HepG2 (cell line): ENCODE results near the gene NDUFS5. TPM values are rescaled to one million over a fixed set of nuclear protein-coding genes. Genes with fewer than 3 reads are reported as not detected.

Source experiments
- ATAC-seq: fragments of 200-7000 bp; cut with Tn5 transposase; 3 replicates; pipeline ENCODE4 v1.9.1; 2020; ENCODE audit warnings: mild to moderate bottlenecking, moderate library complexity
- BruUV-seq: library from RNA; stranded (reverse); fragments of 400-500 nt; replicated peaks from 2 replicates; lab custom pipeline; 2021; lab: Mats Ljungman, UMichigan
- CTCF ChIA-PET: fragments of 300-600 bp; formaldehyde crosslinking; extraction: SDS; loops from one replicate; lab custom pipeline; 2021; ENCODE audit warnings: low total read pairs, inconsistent platforms, low intra/inter-chr PET ratio; lab: Yijun Ruan, JAX
- POLR2A ChIA-PET: fragments of 350-600 bp; sonication (Branson Sonifier 250); formaldehyde crosslinking; loops from one replicate; lab custom pipeline; 2020; ENCODE audit warnings: antibody characterized with exemption, inconsistent platforms; lab: Yijun Ruan, JAX
- DNase-seq: peaks from one replicate; pipeline ENCODE4 v3.0.0-alpha.2; 2015; ENCODE audit warnings: low spot score
- FAIRE-seq: peaks from 3 replicates; lab custom pipeline; 2011; peaks lifted over from hg19 to GRCh38; lab: Jason Lieb, UNC
- H2AFZ ChIP-seq: one replicate; pipeline ENCODE4 v1.6.1; 2011; ENCODE audit warnings: low read length, inconsistent platforms
- H3K27ac ChIP-seq: fragments of 300-600 bp; 3 replicates; pipeline ENCODE4 v1.8.0; 2011; ENCODE audit warnings: mixed run types, mild to moderate bottlenecking, mixed read lengths, low read length, inconsistent platforms; ENCODE audit not compliant: insufficient read depth; ENCODE audit errors: extremely low read length
- H3K27me3 ChIP-seq, 2 experiments: fragments of 200-600 bp in 1 of 2; 2 replicates in 1 of 2; 3 replicates in 1 of 2; pipeline versions ENCODE4 v1.6.0 to v1.8.0; 2011; ENCODE audit warnings: low read length in 2 of 2, mild to moderate bottlenecking in 2 of 2, moderate library complexity in 2 of 2, inconsistent platforms in 1 of 2; ENCODE audit not compliant: insufficient read depth in 2 of 2, control insufficient read depth in 1 of 2
- H3K36me3 ChIP-seq, 2 experiments: fragments of 200-600 bp in 1 of 2; replicated peaks in 1 of 2; 2 replicates in 1 of 2; 3 replicates in 1 of 2; pipeline versions ENCODE4 v1.5.1 to v1.8.0; 2011; ENCODE audit warnings: low read length in 2 of 2, inconsistent platforms in 1 of 2; ENCODE audit not compliant: insufficient read depth in 2 of 2, control insufficient read depth in 1 of 2
- H3K4me1 ChIP-seq: 2 replicates; pipeline ENCODE4 v1.5.1; 2012; ENCODE audit warnings: low read length, inconsistent platforms; ENCODE audit not compliant: insufficient read depth
- H3K4me2 ChIP-seq: 2 replicates; pipeline ENCODE4 v1.6.0; 2011; ENCODE audit warnings: low read depth, low read length, inconsistent platforms
- H3K4me3 ChIP-seq, 3 experiments: fragments of 200-600 bp in 1 of 3; sonication (generic), shearing (Covaris generic) in 1 of 3; replicated peaks in 1 of 3; 2 replicates each; pipeline ENCODE4 v1.5.1; 2011 to 2016; ENCODE audit warnings: low read length in 3 of 3, inconsistent platforms in 2 of 3, low read depth in 2 of 3, mild to moderate bottlenecking in 2 of 3, control low read depth in 1 of 3, mixed read lengths in 1 of 3; ENCODE audit not compliant: insufficient read depth in 1 of 3
- H3K79me2 ChIP-seq: one replicate; pipeline ENCODE4 v1.6.1; 2011; ENCODE audit warnings: low read length, inconsistent platforms; ENCODE audit not compliant: insufficient read depth
- H3K9ac ChIP-seq: 2 replicates; pipeline ENCODE4 v1.6.0; 2011; ENCODE audit warnings: mild to moderate bottlenecking, low read depth, low read length, inconsistent platforms; ENCODE audit not compliant: insufficient read depth
- H3K9me3 ChIP-seq: 2 replicates; pipeline ENCODE4 v1.5.1; 2012; ENCODE audit warnings: mild to moderate bottlenecking, low read length
- H4K20me1 ChIP-seq: 2 replicates; pipeline ENCODE4 v1.6.0; 2011; ENCODE audit warnings: inconsistent platforms, mild to moderate bottlenecking, low read length, moderate library complexity; ENCODE audit not compliant: insufficient read depth
- HOXA9 ChIP-seq: sonication (generic); formaldehyde crosslinking; IDR thresholded peaks from 2 replicates; pipeline ENCODE4 v1.8.1; 2022; ENCODE audit warnings: missing genetic modification reagents, mild to moderate bottlenecking, moderate library complexity, borderline replicate concordance
- ZKSCAN8 ChIP-seq: IDR thresholded peaks from 2 replicates; pipeline ENCODE4 v1.6.1; 2016; ENCODE audit warnings: borderline replicate concordance, missing genetic modification reagents, missing compliant biosample characterization
- WGBS: methylation state at CpG from one replicate; pipeline ENCODE4 v1.1.6; 2017; ENCODE audit warnings: low lambda C conversion rate; 5-methylcytosine and 5-hydroxymethylcytosine counted together
- in situ Hi-C: cut with HindIII; loops from 2 replicates; pipeline ENCODE4 v1.10.0; 2017; ENCODE audit warnings: low pct_unique_long_range_greater_than_20kb; ENCODE audit not compliant: extremely low pct_ligation_motif_present
- intact Hi-C: fragments of 100-400 bp; cut with micrococcal nuclease; formaldehyde crosslinking; loops from one replicate; pipeline ENCODE4 v1.10.0; 2022; ENCODE audit not compliant: unreplicated experiment
- polyA plus RNA-seq, 8 experiments: library from polyadenylated mRNA; depleted of rRNA in 3 of 8; stranded (reverse) in 7 of 8; unstranded in 1 of 8; fragments of >200 nt; fragmentation: Illumina TruSeq in 4 of 8; extraction: Trizol in 4 of 8; gene quantifications; 2 replicates each; pipeline versions ENCODE4 v1.2.1 to v1.2.3, GENCODE V29; 2011 to 2016; ENCODE audit warnings: low read depth in 4 of 8, missing spikeins in 1 of 8, mixed read lengths in 1 of 8; ENCODE audit not compliant: insufficient read depth in 1 of 8
- total RNA-seq, 5 experiments: library from RNA; depleted of rRNA; stranded (reverse); fragments of >200 nt; fragmentation: Illumina TruSeq; extraction: Trizol; gene quantifications; 2 replicates each; pipeline ENCODE4 v1.2.3, GENCODE V29; 2016; ENCODE audit warnings: low read depth in 1 of 5
- TF ChIP-seq, protein P1 (sequence below), 2 experiments: sonication (generic) in 1 of 2; formaldehyde crosslinking in 1 of 2; IDR thresholded peaks; 2 replicates each; pipeline versions ENCODE4 v1.5.1 to v1.6.1; 2011 to 2020; ENCODE audit warnings: borderline replicate concordance in 1 of 2, low read depth in 1 of 2, low read length in 1 of 2, mild to moderate bottlenecking in 1 of 2, missing genetic modification reagents in 1 of 2, moderate library complexity in 1 of 2
- TF ChIP-seq, protein P2 (sequence below): sonication (generic); formaldehyde crosslinking; IDR thresholded peaks from 2 replicates; pipeline ENCODE4 v1.8.0; 2023; ENCODE audit warnings: mild to moderate bottlenecking, missing genetic modification reagents
- TF ChIP-seq, protein P3 (sequence below): sonication (generic); formaldehyde crosslinking; IDR thresholded peaks from 2 replicates; pipeline ENCODE4 v1.4.0; 2020; ENCODE audit warnings: missing genetic modification reagents
- TF ChIP-seq, protein P4 (sequence below): sonication (generic); formaldehyde crosslinking; IDR thresholded peaks from 2 replicates; pipeline ENCODE4 v1.4.0; 2020; ENCODE audit warnings: missing genetic modification reagents
- TF ChIP-seq, protein P5 (sequence below): IDR thresholded peaks from 2 replicates; pipeline ENCODE4 v1.6.1; 2016; ENCODE audit warnings: control low read depth

Gene NDUFS5
- total and polyA plus RNA-seq, 2 of the 13 experiments (the other 11 are each of a cell fraction or from before 2014, with no cell fraction given), result 263 to 466 TPM

DNA sequence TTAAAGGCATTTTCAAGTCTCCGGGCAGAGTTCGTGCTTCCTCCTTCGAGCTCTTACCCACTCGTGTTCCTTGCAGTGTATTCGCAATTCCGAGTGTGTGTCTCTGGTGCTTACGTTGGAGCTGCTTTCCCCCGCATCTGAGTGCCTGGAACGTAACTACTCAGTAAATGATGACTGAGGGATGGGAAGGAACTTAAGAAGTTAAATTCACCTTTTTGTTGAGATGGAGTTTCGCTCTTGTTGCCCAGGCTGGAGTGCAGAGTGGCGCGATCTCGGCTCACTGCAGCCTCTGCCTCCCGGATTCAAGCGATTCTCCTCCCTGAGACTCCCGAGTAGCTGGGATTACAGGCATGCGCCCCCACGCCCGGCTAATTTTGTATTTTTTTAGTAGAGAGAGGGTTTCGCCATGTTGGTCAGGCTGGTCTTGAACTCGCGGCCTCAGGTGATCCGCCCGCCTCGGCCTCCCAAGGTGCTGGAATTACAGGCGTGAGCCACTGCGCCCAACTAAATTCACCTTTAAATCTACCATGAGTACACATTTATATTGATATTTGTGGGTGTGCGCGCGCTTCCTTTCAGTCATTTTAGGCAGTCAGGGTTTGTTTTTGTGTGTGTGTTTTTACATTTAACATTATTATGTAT is 837 bp downstream of the NDUFS5 start (continued):
- no peak for TF ChIP-seq HOXA9 (CRISPR knock-in tag)
- TF ChIP-seq, protein P1, sequence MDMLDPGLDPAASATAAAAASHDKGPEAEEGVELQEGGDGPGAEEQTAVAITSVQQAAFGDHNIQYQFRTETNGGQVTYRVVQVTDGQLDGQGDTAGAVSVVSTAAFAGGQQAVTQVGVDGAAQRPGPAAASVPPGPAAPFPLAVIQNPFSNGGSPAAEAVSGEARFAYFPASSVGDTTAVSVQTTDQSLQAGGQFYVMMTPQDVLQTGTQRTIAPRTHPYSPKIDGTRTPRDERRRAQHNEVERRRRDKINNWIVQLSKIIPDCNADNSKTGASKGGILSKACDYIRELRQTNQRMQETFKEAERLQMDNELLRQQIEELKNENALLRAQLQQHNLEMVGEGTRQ (IDR thresholded peaks at IDR 0.05; ENCODE audit: low read depth, low read length), result no peak
- TF ChIP-seq, protein P1 (CRISPR knock-in tag; IDR thresholded peaks at IDR 0.05; ENCODE audit: borderline replicate concordance), result 0 out of 2 replicates have a peak, but pooled peaks have one; percentile 2
- TF ChIP-seq, protein P2, sequence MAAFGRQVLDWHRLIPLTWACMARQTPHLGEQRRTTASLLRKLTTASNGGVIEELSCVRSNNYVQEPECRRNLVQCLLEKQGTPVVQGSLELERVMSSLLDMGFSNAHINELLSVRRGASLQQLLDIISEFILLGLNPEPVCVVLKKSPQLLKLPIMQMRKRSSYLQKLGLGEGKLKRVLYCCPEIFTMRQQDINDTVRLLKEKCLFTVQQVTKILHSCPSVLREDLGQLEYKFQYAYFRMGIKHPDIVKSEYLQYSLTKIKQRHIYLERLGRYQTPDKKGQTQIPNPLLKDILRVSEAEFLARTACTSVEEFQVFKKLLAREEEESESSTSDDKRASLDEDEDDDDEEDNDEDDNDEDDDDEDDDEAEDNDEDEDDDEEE (CRISPR knock-in tag), result 0 out of 2 replicates have a peak, but pooled peaks have one; percentile 11

DNA sequence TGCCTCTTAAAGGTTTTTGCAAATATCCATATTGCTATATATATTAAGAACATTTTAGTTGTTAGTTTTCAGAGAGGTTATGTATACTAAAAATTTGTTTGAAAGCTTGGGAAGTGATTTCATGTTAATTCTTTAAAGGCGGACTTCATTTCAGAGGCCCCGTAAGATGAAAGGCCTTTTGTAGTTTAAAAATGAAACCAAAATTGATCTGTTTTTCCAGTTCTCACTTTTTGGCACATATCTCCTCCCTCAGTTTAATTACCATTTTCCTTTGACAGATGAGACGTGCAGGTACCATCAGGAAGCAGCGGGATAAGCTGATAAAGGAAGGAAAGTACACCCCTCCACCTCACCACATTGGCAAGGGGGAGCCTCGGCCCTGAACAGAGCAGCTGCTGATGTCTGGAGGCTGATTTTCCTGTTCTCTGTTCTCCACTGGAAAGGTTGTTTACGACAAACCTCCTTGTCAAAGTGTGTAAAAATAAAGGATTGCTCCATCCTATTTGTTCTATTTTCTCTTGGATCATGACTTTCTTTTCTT is 8.0 kb downstream of the NDUFS5 start:
- ChIA-PET POLR2A (interaction anchor here (0.7 kb wide), 1 partner anchor 49 kb away, joined by 3 read pairs; no protein-coding TSS in a partner anchor), CTCF (no interaction called here)
- peaks cover 7% of the 10 kb centered on the region for H3K79me2 ChIP-seq
- H3K9me3 ChIP-seq, result no peaks in the 10 kb centered on the region
- H3K27ac ChIP-seq, result no peak overlapping the region
- H3K27me3 ChIP-seq, result no peaks in the 10 kb centered on the region
- H3K36me3 ChIP-seq, result peaks cover 9 to 34% of the 10 kb centered on the region in 2 experiments; a peak in 4 of 5 replicates
- ATAC-seq (no peak), FAIRE-seq (no peak), DNase-seq (no peak)
- H4K20me1 ChIP-seq, result no peaks in the 10 kb centered on the region
- BruUV-seq, result no TSS peak
- WGBS, result 98% methylated on average over 6 of the region's 6 CpGs
- in situ Hi-C loops (no loop called here), intact Hi-C loops (no loop called here)
- no peak overlapping the region for H3K9ac ChIP-seq
- H3K4me2 ChIP-seq, result no peak overlapping the region
- H3K4me1 ChIP-seq, result peaks cover 20% of the 10 kb centered on the region
- no peak overlapping the region for H2AFZ ChIP-seq
- no peak overlapping the region for H3K4me3 ChIP-seq
- TF ChIP-seq, protein P3, sequence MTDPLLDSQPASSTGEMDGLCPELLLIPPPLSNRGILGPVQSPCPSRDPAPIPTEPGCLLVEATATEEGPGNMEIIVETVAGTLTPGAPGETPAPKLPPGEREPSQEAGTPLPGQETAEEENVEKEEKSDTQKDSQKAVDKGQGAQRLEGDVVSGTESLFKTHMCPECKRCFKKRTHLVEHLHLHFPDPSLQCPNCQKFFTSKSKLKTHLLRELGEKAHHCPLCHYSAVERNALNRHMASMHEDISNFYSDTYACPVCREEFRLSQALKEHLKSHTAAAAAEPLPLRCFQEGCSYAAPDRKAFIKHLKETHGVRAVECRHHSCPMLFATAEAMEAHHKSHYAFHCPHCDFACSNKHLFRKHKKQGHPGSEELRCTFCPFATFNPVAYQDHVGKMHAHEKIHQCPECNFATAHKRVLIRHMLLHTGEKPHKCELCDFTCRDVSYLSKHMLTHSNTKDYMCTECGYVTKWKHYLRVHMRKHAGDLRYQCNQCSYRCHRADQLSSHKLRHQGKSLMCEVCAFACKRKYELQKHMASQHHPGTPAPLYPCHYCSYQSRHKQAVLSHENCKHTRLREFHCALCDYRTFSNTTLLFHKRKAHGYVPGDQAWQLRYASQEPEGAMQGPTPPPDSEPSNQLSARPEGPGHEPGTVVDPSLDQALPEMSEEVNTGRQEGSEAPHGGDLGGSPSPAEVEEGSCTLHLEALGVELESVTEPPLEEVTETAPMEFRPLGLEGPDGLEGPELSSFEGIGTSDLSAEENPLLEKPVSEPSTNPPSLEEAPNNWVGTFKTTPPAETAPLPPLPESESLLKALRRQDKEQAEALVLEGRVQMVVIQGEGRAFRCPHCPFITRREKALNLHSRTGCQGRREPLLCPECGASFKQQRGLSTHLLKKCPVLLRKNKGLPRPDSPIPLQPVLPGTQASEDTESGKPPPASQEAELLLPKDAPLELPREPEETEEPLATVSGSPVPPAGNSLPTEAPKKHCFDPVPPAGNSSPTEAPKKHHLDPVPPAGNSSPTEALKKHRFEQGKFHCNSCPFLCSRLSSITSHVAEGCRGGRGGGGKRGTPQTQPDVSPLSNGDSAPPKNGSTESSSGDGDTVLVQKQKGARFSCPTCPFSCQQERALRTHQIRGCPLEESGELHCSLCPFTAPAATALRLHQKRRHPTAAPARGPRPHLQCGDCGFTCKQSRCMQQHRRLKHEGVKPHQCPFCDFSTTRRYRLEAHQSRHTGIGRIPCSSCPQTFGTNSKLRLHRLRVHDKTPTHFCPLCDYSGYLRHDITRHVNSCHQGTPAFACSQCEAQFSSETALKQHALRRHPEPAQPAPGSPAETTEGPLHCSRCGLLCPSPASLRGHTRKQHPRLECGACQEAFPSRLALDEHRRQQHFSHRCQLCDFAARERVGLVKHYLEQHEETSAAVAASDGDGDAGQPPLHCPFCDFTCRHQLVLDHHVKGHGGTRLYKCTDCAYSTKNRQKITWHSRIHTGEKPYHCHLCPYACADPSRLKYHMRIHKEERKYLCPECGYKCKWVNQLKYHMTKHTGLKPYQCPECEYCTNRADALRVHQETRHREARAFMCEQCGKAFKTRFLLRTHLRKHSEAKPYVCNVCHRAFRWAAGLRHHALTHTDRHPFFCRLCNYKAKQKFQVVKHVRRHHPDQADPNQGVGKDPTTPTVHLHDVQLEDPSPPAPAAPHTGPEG (CRISPR knock-in tag), result no peak
- TF ChIP-seq, protein P4, sequence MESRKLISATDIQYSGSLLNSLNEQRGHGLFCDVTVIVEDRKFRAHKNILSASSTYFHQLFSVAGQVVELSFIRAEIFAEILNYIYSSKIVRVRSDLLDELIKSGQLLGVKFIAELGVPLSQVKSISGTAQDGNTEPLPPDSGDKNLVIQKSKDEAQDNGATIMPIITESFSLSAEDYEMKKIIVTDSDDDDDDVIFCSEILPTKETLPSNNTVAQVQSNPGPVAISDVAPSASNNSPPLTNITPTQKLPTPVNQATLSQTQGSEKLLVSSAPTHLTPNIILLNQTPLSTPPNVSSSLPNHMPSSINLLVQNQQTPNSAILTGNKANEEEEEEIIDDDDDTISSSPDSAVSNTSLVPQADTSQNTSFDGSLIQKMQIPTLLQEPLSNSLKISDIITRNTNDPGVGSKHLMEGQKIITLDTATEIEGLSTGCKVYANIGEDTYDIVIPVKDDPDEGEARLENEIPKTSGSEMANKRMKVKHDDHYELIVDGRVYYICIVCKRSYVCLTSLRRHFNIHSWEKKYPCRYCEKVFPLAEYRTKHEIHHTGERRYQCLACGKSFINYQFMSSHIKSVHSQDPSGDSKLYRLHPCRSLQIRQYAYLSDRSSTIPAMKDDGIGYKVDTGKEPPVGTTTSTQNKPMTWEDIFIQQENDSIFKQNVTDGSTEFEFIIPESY (CRISPR knock-in tag), result no peak
- TF ChIP-seq, protein P5, sequence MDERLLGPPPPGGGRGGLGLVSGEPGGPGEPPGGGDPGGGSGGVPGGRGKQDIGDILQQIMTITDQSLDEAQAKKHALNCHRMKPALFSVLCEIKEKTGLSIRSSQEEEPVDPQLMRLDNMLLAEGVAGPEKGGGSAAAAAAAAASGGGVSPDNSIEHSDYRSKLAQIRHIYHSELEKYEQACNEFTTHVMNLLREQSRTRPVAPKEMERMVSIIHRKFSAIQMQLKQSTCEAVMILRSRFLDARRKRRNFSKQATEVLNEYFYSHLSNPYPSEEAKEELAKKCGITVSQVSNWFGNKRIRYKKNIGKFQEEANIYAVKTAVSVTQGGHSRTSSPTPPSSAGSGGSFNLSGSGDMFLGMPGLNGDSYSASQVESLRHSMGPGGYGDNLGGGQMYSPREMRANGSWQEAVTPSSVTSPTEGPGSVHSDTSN, result no peak
- no peak for TF ChIP-seq ZKSCAN8 (CRISPR knock-in tag)
